HG03469 (cell line): ENCODE data around the gene METRNL.
"Not testable (repeated sequence)": the region's sequence is repeated elsewhere in the genome, so short reads cannot be mapped to it uniquely, and the experiment has no call there.

Experiments used
- ATAC-seq: cut with Tn5 transposase; IDR thresholded peaks from one replicate; pipeline ENCODE4 v1.9.1; 2021; ENCODE audit warnings: mild to moderate bottlenecking, moderate library complexity, moderate number of reproducible peaks; ENCODE audit not compliant: unreplicated experiment

The METRNL gene

DNA sequence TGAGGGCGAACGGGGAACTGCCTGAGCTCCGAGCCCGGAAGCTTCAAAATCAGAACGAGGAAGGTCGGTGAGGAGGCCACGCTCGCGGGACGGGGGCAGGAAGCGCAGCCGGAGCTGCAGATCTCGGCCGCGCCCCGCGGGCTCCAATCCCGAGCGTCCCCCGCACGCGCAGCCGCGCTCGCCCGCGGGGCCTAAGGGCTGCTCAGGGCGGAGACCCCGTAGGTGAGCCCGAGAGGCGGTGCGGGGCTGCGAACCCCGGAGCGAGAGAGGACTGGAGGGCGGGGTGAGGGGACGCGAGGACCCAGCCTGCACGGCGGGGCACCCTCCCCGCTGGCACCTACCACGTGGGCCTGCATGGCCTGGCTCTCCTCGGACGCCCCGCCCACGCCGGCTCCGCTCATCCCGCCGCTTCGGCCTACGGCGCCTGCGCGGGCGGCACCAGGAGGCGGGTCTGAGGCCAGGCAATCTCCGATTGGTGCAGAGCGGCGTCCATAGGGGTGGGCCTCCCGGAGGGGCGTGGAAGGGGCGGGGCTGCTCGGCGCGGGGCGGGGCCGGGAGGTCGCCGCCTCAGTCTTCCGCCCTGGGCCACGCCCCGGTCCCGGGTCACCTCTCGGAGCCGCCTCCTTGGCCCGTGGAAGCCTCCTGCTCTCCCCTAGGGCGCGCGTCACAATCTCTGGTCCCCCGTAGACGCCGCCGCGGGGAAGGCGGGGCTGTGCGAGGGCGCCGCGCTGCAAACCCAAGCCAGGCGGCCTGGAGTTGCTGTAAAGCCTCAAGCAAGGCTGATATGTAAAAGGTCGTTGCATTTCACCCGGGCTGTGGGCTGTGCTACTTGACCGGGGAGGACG lies 27.8 kb upstream of the METRNL start:
- ATAC-seq, result peak; percentile 73

DNA sequence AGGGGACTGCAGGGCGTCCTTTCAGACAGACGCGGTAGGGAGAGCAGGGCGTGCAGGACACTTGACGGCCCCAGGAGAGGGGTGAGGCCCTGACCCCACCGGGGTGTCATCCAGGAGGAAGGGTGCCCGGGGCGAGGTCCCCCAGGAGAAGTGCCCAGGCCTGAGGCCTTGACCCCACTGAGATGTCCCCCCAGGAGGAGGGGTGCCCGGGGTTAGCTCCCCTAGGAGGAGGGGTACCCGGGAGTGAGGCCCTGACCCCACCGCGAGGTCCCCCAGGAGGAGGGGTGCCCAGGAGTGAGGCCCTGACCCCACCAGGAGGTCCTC lies 27.2 kb upstream of the METRNL start:
- no peak for ATAC-seq

- no peak for ATAC-seq
Observed at GRCh38 chr17:83053021-83053681, 26.3 kb upstream of the METRNL start.

DNA sequence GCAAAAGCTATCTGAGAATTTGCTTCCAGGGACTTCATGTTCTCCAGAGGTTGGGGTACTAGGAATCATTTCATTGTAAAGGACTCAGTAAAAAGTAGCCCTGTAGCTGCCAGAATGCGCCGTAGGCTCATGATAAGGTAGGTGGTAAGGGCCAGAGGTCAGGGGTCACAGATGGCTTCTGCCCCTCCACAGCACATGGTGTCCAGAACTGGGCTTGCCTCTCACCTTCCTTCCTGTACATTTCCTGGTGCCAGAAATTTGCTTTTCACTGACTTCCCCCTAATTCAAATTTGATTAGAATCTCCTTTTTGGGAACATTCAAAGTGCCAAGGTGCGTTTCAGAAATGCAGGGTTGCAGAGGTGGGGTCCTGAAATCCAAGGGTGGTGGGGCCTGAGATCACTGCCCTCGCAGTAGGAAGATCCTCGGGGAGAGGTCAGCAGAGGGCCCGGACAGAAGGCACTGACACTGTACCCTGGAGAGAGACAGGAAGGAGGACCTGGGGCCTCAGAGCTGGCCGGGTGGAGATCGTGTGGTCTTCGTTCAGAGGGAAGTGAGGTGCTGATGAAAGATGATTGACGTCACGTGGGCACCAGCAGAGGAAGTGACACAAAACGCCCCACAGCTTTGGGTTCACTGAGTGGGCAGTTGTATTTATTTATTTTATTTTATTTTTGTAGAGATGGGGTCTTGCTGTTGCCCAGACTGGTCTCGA lies 25.5 kb upstream of the METRNL start:
- no peak for ATAC-seq

DNA sequence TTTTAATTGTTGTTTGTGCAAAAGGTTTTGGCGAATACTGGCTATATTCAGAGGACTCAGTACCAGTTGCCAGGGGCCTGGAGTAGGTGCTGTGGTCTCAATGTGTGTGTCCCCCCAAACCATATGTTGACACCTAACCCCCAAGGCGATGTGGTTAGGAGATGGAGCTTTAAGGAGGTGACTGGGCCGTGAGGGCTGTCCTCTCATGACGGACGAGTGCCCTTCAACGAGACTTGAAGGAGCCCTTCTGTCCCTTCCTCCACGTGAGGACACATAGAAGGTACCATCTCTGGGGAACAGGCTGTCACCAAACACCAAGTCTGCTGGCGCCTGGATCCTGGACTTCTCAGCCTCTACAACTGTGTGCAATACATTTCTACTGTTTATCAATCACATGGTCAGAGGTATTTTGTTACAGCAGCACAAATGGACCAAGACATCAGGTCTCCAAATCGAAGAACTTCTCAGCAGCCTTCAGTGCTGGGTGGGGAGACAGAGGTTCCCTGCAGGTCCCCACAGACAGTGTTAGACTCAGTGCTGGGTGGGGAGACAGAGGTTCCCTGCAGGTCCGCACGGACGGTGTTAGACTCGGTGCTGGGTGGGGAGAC lies 24.8 kb upstream of the METRNL start:
- ATAC-seq, result no peak

GRCh38 chr17:83055176-83055575 lies 24.2 kb upstream of the METRNL start:
- ATAC-seq, result not testable (repeated sequence)

- no peak for ATAC-seq
Observed at GRCh38 chr17:83055911-83056582, 23.4 kb upstream of the METRNL start.

DNA sequence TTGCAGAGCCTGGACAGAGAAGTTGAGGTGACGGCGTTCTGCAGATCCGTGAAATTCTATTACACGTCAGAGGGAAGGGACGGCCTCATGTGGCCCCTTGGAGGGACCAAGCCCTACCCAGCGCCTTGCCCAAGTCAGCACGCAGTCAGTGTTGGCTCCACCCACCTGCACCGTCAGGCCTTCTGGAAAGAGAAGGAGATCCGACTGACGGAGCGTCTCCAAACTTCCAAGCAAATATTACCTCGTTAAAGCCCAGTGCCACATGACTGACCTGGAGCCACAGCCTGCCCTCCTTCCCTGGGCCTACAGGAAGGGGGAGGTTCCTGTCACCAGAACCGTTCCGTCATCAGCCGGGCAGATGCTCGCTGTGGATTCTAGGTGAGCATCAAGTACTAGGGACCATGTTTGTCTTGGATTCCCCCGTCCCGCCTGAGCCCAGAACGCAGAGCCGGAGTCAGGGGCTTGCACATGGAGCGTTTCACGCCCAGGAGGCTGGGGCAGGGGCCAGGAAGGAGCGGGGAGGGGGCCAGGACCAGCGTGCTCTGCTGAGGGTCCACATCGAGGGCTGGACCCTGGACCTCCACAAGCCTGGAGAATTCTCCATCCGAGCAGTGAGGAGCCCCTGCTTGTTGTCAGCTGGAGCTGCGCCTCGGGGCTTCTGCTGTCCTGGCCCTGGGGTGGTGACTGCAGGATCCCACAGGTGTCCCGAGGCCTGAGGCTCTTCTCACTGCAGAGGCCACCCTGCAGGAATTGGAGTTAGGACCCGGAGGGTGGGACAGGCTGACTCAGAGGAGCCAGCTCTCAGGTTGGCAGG lies 22.6 kb upstream of the METRNL start:
- ATAC-seq, result no peak

- ATAC-seq, result no peak
Observed at GRCh38 chr17:83057397-83057761, 22.0 kb upstream of the METRNL start.

GRCh38 chr17:83057793-83058265 lies 21.6 kb upstream of the METRNL start:
- ATAC-seq, result no peak

DNA sequence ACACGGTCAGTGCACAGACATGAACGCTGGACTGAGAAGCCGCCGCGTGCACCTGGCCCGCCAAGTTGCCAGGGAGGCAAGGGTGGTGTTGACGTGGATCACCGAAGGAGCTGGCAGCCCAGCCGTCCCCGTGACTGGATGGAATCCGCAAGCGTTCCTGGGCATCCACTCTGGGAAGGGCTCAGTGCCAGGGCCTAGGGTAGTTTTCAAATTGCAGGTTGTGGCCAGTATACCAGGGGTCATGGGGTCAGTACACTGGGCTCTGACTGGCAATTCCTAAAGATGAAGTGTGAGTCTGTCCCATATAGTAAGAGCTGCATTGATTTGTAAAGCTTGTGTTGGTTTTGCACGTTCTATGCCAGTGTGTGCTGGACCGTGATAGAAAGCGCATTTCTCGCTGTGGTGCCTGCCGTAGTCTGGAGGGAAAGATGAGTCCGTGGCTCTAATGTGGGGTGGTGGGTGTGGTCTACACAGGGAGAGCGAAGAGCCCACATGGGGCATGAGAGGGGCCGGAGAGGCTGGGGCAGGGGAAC lies 21.1 kb upstream of the METRNL start:
- no peak for ATAC-seq

- ATAC-seq, result no peak
Observed at GRCh38 chr17:83061586-83061985, 17.8 kb upstream of the METRNL start.

GRCh38 chr17:83062011-83062817 lies 17.2 kb upstream of the METRNL start:
- ATAC-seq, result no peak

- ATAC-seq, result no peak
Observed at GRCh38 chr17:83062818-83063671, 16.4 kb upstream of the METRNL start.

- ATAC-seq, result no peak
Observed at GRCh38 chr17:83064021-83064731, 15.2 kb upstream of the METRNL start.

DNA sequence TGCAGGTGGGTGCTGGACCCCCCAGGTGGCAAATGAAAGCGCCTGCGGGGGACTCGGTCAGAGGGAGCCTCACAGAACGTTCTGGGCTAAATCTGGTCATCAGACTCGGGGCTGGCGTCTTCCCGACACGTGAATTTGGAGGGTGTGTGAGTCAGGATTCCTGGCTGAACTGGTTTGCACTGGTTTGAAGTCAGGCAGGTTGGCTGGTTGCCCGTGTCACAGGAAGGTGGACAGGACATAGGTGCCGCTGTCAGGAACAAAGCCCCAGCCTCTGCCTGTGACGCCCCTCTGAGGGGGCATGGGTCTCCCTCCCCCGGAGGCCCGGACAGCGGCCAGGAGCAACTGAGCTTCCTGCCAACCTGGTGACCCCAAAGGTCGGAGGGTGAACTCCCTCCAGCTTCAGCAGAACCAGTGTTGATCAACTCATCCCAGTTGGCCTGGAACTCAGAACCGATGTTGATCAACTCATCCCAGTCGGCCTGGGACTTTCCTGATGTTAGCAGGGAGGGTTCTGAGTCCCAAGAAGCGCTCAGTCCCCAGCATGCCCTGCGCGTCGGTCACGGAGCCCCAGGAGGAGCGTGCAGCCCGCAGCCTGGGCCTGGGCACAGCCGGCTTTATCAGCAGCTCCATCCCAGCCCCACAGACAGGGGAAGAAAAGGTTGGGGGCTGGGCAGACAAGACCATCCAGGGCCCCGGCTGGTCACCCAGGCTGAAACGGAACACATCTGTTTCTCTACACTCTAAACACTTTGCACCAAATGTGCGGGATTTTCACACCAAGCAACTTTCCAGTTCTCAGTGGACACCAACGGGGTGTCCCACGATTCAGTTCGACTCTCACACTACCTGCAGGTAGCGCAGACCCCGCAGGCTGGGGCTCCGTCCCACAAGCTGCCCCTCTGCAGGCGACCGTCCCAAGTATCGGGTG lies 14.4 kb upstream of the METRNL start:
- no peak for ATAC-seq
